Measurements from ENCODE around the gene GRIP1.

DNA sequence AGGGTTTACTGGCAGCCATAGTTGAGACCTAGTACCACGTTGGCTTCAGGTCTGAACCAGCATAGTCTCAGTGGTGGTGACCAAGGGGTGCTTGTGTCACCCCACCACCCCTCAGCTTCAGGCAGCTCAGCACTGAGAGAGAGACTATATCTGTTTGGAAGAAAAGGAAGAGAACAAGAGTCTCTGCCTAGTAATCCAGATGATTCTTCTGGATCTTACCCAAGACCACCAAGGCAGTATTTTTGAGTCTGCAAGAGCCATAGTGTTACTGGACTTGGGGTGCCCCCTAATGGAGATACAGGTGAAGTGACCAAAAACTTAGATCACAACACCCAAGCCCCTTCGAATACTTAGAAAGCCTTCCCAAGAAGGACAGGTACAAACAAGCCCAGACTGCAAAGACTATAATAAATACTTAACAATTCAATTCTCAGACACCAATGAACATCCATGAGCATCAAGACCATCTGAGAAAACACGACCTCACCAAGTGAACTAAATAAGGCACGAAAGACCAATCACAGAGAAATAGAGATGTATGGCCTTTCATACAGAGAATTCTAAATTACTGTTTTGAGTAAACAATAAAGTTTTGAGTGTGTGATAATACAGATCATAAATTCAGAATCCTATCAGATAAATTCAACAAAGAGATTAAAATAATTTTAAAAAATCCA, 269.5 kb downstream of the GRIP1 start:
- TF ChIP-seq, protein P1, sequence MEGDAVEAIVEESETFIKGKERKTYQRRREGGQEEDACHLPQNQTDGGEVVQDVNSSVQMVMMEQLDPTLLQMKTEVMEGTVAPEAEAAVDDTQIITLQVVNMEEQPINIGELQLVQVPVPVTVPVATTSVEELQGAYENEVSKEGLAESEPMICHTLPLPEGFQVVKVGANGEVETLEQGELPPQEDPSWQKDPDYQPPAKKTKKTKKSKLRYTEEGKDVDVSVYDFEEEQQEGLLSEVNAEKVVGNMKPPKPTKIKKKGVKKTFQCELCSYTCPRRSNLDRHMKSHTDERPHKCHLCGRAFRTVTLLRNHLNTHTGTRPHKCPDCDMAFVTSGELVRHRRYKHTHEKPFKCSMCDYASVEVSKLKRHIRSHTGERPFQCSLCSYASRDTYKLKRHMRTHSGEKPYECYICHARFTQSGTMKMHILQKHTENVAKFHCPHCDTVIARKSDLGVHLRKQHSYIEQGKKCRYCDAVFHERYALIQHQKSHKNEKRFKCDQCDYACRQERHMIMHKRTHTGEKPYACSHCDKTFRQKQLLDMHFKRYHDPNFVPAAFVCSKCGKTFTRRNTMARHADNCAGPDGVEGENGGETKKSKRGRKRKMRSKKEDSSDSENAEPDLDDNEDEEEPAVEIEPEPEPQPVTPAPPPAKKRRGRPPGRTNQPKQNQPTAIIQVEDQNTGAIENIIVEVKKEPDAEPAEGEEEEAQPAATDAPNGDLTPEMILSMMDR (IDR thresholded peaks at IDR 0.05; ENCODE audit: insufficient read depth, low read length): peak; percentile 35
- TF ChIP-seq GABPA (IDR thresholded peaks at IDR 0.05; ENCODE audit: low read depth): no peak
